K562 (cell line): ENCODE data around the gene DCHS2.

Source experiments
- BHLHE40 ChIP-seq: IDR thresholded peaks from 2 replicates; pipeline ENCODE4 v1.6.1; 2011; ENCODE audit warnings: low read length, improper control_type of control experiment
- MCM2 ChIP-seq: fragments of 450-650 bp; IDR thresholded peaks from 2 replicates; pipeline ENCODE4 v1.6.1; 2017; ENCODE audit warnings: low read depth, mild to moderate bottlenecking
- ZNF695 ChIP-seq: fragments of 450-650 bp; formaldehyde crosslinking; IDR thresholded peaks from 2 replicates; pipeline ENCODE4 v1.4.0; 2020; ENCODE audit warnings: mild to moderate bottlenecking, moderate library complexity

DNA sequence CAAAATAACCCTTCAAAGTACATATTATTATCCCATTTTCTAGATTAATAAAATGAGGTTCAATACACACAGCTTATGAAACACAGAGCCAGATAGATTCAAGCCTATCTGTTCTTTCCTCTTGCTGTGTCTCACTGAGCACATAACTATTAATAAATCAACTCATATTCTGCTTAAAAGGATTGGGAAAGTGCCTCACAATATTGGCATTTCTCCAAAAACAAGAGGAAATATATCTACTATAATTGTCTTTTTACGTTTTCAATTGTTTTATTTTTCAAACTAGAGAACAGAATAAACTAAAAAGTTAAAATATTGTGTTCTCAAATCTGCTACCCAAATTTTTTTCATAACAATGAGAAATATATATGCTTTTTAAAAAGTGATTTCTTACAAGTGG is 15.8 kb downstream of the DCHS2 start:
- TF ChIP-seq MCM2: no peak
- no peak for TF ChIP-seq ZNF695 (CRISPR knock-in tag)
- TF ChIP-seq BHLHE40: no peak
